ENCODE results near the gene FBXO9.

DNA sequence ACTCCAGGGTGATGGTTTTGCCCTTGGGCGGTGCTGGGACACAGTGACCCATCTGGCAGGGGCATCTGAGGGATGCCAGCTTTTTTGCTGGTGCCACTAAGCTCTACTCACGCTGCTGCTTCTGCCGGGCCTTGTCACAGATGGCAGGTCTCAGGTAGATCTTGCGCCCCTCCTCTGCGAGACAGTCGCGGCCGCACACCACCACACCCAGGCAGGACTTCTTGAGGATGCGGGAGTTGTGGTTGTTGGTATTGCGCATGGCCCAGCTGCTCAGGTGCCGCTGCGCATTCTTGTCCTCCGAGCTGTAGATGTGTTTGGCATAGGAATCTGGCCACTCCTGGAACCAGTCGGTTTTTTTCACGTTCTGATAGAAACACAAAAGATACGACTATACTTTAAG lies 68.8 kb downstream of the FBXO9 start:
- TF ChIP-seq CTCF (IDR thresholded peaks at IDR 0.05; ENCODE audit: low read depth, low read length) (no peak), EZH2phosphoT487 (IDR thresholded peaks at IDR 0.05; ENCODE audit: low read depth) (no peak)
